Keratinocyte (primary cell): ENCODE data around the gene TAF13. TPM values are rescaled to one million over a fixed set of nuclear protein-coding genes. Genes with fewer than 3 reads are reported as not detected.

Source experiments
- DNase-seq: peaks from one replicate; pipeline ENCODE4 v3.0.0-alpha.2; 2011; ENCODE audit warnings: low read depth, missing footprints, low spot score
- FAIRE-seq: peaks from 2 replicates; lab custom pipeline; 2011; peaks lifted over from hg19 to GRCh38; lab: Jason Lieb, UNC
- H2AFZ ChIP-seq: 2 replicates; pipeline ENCODE4 v1.6.0; 2012; ENCODE audit warnings: low read length, control low read depth, inconsistent platforms; ENCODE audit not compliant: control insufficient read depth
- H3K27ac ChIP-seq: 2 replicates; pipeline ENCODE4 v1.5.1; 2011; ENCODE audit warnings: low read length; ENCODE audit not compliant: control insufficient read depth, insufficient read depth
- H3K27me3 ChIP-seq: 3 replicates; pipeline ENCODE4 v1.6.0; 2011; ENCODE audit warnings: low read length; ENCODE audit not compliant: control insufficient read depth, insufficient read depth; ENCODE audit errors: extremely low read depth
- H3K36me3 ChIP-seq, 2 experiments: 2 replicates in 1 of 2; 3 replicates in 1 of 2; pipeline ENCODE4 v1.5.1; 2011; ENCODE audit warnings: low read length in 2 of 2, mild to moderate bottlenecking in 1 of 2; ENCODE audit not compliant: control insufficient read depth in 2 of 2, insufficient read depth in 2 of 2; ENCODE audit errors: extremely low read depth in 1 of 2
- H3K4me1 ChIP-seq: 3 replicates; pipeline ENCODE4 v1.5.1; 2011; ENCODE audit warnings: low read length; ENCODE audit not compliant: control insufficient read depth, insufficient read depth; ENCODE audit errors: extremely low read depth
- H3K4me2 ChIP-seq: 3 replicates; pipeline ENCODE4 v1.6.0; 2011; ENCODE audit warnings: low read depth, low read length; ENCODE audit not compliant: control insufficient read depth, insufficient read depth; ENCODE audit errors: extremely low read depth
- H3K4me3 ChIP-seq, 3 experiments: fragments of 200-600 bp in 1 of 3; sonication (generic) in 1 of 3; 2 replicates in 2 of 3; 3 replicates in 1 of 3; pipeline ENCODE4 v1.5.1; 2011 to 2016; ENCODE audit warnings: low read length in 3 of 3, mild to moderate bottlenecking in 3 of 3, control low read depth in 2 of 3, inconsistent platforms in 1 of 3, low read depth in 1 of 3, mixed read lengths in 1 of 3, mixed run types in 1 of 3, moderate library complexity in 1 of 3; ENCODE audit not compliant: control insufficient read depth in 2 of 3, insufficient read depth in 2 of 3; ENCODE audit errors: extremely low read depth in 1 of 3
- H3K79me2 ChIP-seq: 2 replicates; pipeline ENCODE4 v1.6.0; 2012; ENCODE audit warnings: low read length; ENCODE audit not compliant: control insufficient read depth, insufficient read depth
- H3K9ac ChIP-seq: 3 replicates; pipeline ENCODE4 v1.6.0; 2011; ENCODE audit warnings: low read length; ENCODE audit not compliant: control insufficient read depth, insufficient read depth; ENCODE audit errors: extremely low read depth
- H3K9me1 ChIP-seq: 3 replicates; pipeline ENCODE4 v1.6.0; 2011; ENCODE audit warnings: low read length; ENCODE audit not compliant: control insufficient read depth, insufficient read depth; ENCODE audit errors: extremely low read depth
- H3K9me3 ChIP-seq: 2 replicates; pipeline ENCODE4 v1.5.1; 2012; ENCODE audit warnings: low read depth, low read length; ENCODE audit not compliant: control insufficient read depth
- H4K20me1 ChIP-seq: 3 replicates; pipeline ENCODE4 v1.6.0; 2011; ENCODE audit warnings: low read length; ENCODE audit not compliant: control insufficient read depth, insufficient read depth; ENCODE audit errors: extremely low read depth
- CTCF ChIP-seq, 3 experiments: IDR thresholded peaks in 1 of 3; conservative IDR thresholded peaks in 1 of 3; optimal IDR thresholded peaks in 1 of 3; 2 replicates in 2 of 3; 3 replicates in 1 of 3; pipeline versions ENCODE3 to v1.5.1; 2011; ENCODE audit warnings: low read length in 3 of 3, mild to moderate bottlenecking in 3 of 3, moderate library complexity in 2 of 3, control low read depth in 1 of 3, inconsistent platforms in 1 of 3; ENCODE audit not compliant: insufficient read depth in 2 of 3; ENCODE audit errors: extremely low read depth in 1 of 3
- EZH2 ChIP-seq: IDR thresholded peaks from one replicate; pipeline ENCODE4 v1.6.1; 2012; ENCODE audit warnings: inconsistent platforms, mild to moderate bottlenecking, low read length, moderate library complexity
- dilution Hi-C: fragments of 300-500 bp; cut with MboI; formaldehyde crosslinking; loops from one replicate; pipeline ENCODE4 v1.7.0; 2020; ENCODE audit warnings: low sequenced_read_pairs; ENCODE audit not compliant: extremely low pct_ligation_motif_present
- polyA plus RNA-seq, 5 experiments: library from polyadenylated mRNA; depleted of rRNA in 3 of 5; stranded (reverse) in 3 of 5; stranded (forward) in 1 of 5; unstranded in 1 of 5; fragments of >200 nt; gene quantifications; 1 replicate in 1 of 5; 2 replicates in 3 of 5; 3 replicates in 1 of 5; pipeline versions ENCODE4 v1.2.1 to v1.2.3, GENCODE V29; 2011 to 2012; ENCODE audit warnings: missing spikeins in 2 of 5, low read depth in 1 of 5, low replicate concordance in 1 of 5

Gene TAF13
- polyA plus RNA-seq, 1 donor (not counting 4 experiments of a cell fraction or from before 2014, with no cell fraction given) = 151 TPM

GRCh38 chr1:109112056-109112651 is 36.4 kb upstream of the TAF13 start:
- Histone ChIP-seq H3K9ac (no peak overlapping the region), H3K4me3 (no peak overlapping the region), H3K36me3 (no peaks in the 10 kb centered on the region), H2AFZ (no peak overlapping the region), H3K27ac (no peak overlapping the region), H3K9me1 (no peaks in the 10 kb centered on the region), H4K20me1 (no peaks in the 10 kb centered on the region), H3K79me2 (no peaks in the 10 kb centered on the region), H3K27me3 (peaks cover 25% of the 10 kb centered on the region), H3K4me1 (peaks cover 9% of the 10 kb centered on the region), H3K9me3 (no peaks in the 10 kb centered on the region), H3K4me2 (peak overlapping the region; percentile 73)
- dilution Hi-C loops = no loop called here
- TF ChIP-seq CTCF (optimal IDR thresholded peaks at IDR 0.05 in 1 of 3, IDR thresholded peaks at IDR 0.05 in 1 of 3, conservative IDR thresholded peaks at IDR 0.05 in 1 of 3; ENCODE audit: extremely low read depth in 1 of 3, insufficient read depth in 2 of 3, low read length in 3 of 3) (peak; percentile 43 to 61 (median 59)), EZH2 (no peak)
- FAIRE-seq = no peak
- no peak for DNase-seq

GRCh38 chr1:109111386-109112055 is 35.7 kb upstream of the TAF13 start:
- no peak overlapping the region for H3K4me2 ChIP-seq
- H2AFZ ChIP-seq = no peak overlapping the region
- no peak for TF ChIP-seq EZH2
- TF ChIP-seq CTCF (optimal IDR thresholded peaks at IDR 0.05 in 1 of 3, IDR thresholded peaks at IDR 0.05 in 1 of 3, conservative IDR thresholded peaks at IDR 0.05 in 1 of 3; ENCODE audit: extremely low read depth in 1 of 3, insufficient read depth in 2 of 3, low read length in 3 of 3) = no peak
- no peak overlapping the region for H3K27ac ChIP-seq
- H3K9me3 ChIP-seq = no peaks in the 10 kb centered on the region
- H3K36me3 ChIP-seq = no peaks in the 10 kb centered on the region
- H3K27me3 ChIP-seq = peaks cover 25% of the 10 kb centered on the region
- FAIRE-seq (no peak), DNase-seq (no peak)
- H3K4me1 ChIP-seq = peaks cover 9% of the 10 kb centered on the region
- dilution Hi-C loops = no loop called here
- no peaks in the 10 kb centered on the region for H4K20me1 ChIP-seq
- H3K9ac ChIP-seq = no peak overlapping the region
- H3K9me1 ChIP-seq = no peaks in the 10 kb centered on the region
- no peak overlapping the region for H3K4me3 ChIP-seq
- H3K79me2 ChIP-seq = no peaks in the 10 kb centered on the region
